Stimulated activated CD4-positive, alpha-beta T cell treated with anti-CD3 and anti-CD28 coated beads, TNF-alpha, amount 100 ng/mL, for 48 hours (primary cell): ENCODE data around the gene ATP5MK.
"Not testable (repeated sequence)": the region's sequence is repeated elsewhere in the genome, so short reads cannot be mapped to it uniquely, and the experiment has no call there.

ENCODE experiments used
- DNase-seq, 3 donors: peaks; one replicate each; pipeline ENCODE4 v3.0.0-alpha.2; 2020; ENCODE audit warnings: low read depth in 3 of 3

ATP5MK gene

GRCh38 chr10:103396789-103397087 lies 463 bp upstream of the ATP5MK start:
- no peak for DNase-seq

- no peak for DNase-seq
These were observed 565 bp downstream of the ATP5MK start for GRCh38 chr10:103395754-103396066.

- DNase-seq = no peak
These were observed 2.1 kb downstream of the ATP5MK start for GRCh38 chr10:103394180-103394579.

GRCh38 chr10:103382769-103383168 lies 13.5 kb downstream of the ATP5MK start:
- no peak for DNase-seq

GRCh38 chr10:103374263-103374662 lies 22.0 kb downstream of the ATP5MK start:
- no peak for DNase-seq

- DNase-seq = no peak
These were observed 22.7 kb downstream of the ATP5MK start for GRCh38 chr10:103373544-103373943.

GRCh38 chr10:103367782-103368518 lies 28.3 kb downstream of the ATP5MK start, which contains the start of gene TAF5:
TSS of gene TAF5 (plus strand) at chr10:103367976. CDS start at chr10:103367990, 14 bp downstream.
- peak; percentile 80 to 88 (median 86) for DNase-seq

- DNase-seq = no peak
These were observed 28.9 kb downstream of the ATP5MK start for GRCh38 chr10:103367379-103367781.

- not testable (repeated sequence) for DNase-seq
These were observed 35.5 kb downstream of the ATP5MK start for GRCh38 chr10:103360791-103361190.

GRCh38 chr10:103359493-103359892 lies 36.8 kb downstream of the ATP5MK start:
- not testable (repeated sequence) for DNase-seq

GRCh38 chr10:103355906-103356599 lies 40.2 kb downstream of the ATP5MK start:
- DNase-seq = no peak

- DNase-seq = not testable (repeated sequence)
These were observed 41.7 kb downstream of the ATP5MK start for GRCh38 chr10:103354567-103354966.

- DNase-seq = no peak
These were observed 43.0 kb downstream of the ATP5MK start for GRCh38 chr10:103353281-103353680.

GRCh38 chr10:103350517-103351260 lies 45.6 kb downstream of the ATP5MK start, which contains the start of gene PCGF6:
TSS of gene PCGF6 (minus strand) at chr10:103351140. CDS start at chr10:103351066, 74 bp downstream.
- DNase-seq = peak; percentile 50 to 65 (median 57)

- DNase-seq = no peak
These were observed 46.1 kb downstream of the ATP5MK start for GRCh38 chr10:103350175-103350516.
